Hepatocyte (in vitro differentiated cells): ENCODE data around the gene GPATCH4.

Source experiments
- CTCF ChIP-seq: fragments of 200-600 bp; sonication (generic); IDR thresholded peaks from 2 replicates; pipeline ENCODE4 v1.5.1; 2016; ENCODE audit warnings: antibody characterized with exemption, mild to moderate bottlenecking; ENCODE audit not compliant: poor library complexity
- EZH2 ChIP-seq: fragments of 200-600 bp; sonication (generic); IDR thresholded peaks from 2 replicates; pipeline ENCODE4 v1.6.1; 2016; ENCODE audit warnings: antibody characterized with exemption, mild to moderate bottlenecking, borderline replicate concordance

- TF ChIP-seq CTCF (no peak), EZH2 (no peak)
Measured at GRCh38 chr1:156590326-156591180, 10.7 kb downstream of the GPATCH4 start.
